GM08714 (cell line): ENCODE measurements around the gene RPA4.

Experiments
- H3K4me3 ChIP-seq: fragments of 200-500 bp; sonication (Bioruptor generic); 2 replicates; pipeline ENCODE4 v1.5.1; 2014; ENCODE audit warnings: mild to moderate bottlenecking, low read length, inconsistent platforms
- ZNF274 ChIP-seq: IDR thresholded peaks from 2 replicates; pipeline ENCODE4 v1.6.1; 2012; ENCODE audit warnings: mild to moderate bottlenecking, low read depth, low read length

The RPA4 gene

DNA sequence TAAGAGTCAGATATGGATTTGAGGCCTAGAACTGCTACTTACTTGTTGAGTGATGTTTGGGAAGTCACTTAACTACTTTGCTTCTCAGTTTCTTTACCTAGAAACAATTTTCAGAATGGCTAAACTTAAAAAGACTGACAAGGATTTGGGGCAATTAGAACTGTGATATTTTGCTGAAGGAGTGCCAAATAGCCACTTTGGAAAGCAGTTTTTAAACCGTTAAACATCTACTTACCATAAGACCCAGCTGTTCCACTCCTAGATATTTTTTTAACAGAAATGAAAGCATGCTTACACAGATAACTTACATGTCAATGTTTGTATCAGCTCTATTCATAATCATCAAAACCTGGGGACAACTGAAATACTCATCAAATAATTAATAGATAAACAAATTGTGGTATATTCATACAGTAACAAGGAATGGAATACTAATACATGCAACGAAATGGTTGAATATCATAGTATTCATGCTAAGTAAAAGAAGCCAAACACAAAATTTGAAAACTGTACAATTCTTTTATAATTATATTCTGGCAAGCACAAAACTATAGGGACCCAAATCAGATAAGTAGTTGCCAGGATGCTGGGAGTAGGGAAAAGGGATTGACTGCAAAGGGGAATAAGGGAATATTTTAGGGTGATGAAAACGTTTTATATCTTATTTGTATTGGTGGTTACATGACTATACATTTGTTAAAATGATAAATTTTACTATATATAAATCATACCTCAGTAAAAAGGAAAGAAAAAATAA, 24.0 kb downstream of the RPA4 start:
- H3K4me3 ChIP-seq: no peak overlapping the region
- TF ChIP-seq ZNF274: no peak

DNA sequence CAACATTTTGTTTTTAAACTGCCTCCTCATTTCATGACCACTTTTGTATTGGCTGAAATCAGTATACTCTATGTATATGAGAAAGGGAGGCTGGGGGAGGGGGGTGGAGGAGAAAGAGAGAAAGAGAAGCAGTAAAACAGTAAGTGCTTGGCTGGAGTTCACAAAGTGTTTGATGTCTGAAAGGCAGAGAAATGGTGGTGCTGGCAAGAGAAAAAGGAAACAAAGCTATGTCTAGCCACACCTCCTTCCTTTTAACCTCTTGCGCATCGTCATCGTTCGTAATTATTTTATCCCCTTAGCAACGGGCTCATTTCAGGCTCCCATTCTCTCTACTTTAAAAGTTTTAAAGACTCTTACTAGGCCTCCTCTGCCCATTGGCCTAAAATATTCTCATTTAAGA, 25.6 kb downstream of the RPA4 start:
- no peak overlapping the region for H3K4me3 ChIP-seq
- no peak for TF ChIP-seq ZNF274

DNA sequence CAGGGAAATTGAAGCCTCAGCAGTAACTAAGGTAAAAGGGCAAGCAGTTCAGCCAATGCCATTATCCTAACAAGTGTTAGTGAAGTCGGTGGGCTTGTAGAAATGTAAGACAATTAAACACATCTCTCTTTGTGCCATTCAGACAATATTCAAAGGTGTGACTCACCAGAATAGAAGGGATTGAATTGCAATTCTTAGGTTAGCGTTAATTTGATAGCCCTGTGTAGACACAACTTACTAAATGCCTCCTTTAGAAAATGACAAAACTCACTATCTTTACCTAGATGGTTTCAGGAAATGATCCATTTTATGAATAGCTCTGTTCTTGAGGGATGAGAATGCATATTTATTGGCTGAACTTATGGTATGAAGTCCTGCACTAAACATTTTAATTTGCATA, 35.2 kb downstream of the RPA4 start:
- H3K4me3 ChIP-seq: no peak overlapping the region
- TF ChIP-seq ZNF274: no peak

DNA sequence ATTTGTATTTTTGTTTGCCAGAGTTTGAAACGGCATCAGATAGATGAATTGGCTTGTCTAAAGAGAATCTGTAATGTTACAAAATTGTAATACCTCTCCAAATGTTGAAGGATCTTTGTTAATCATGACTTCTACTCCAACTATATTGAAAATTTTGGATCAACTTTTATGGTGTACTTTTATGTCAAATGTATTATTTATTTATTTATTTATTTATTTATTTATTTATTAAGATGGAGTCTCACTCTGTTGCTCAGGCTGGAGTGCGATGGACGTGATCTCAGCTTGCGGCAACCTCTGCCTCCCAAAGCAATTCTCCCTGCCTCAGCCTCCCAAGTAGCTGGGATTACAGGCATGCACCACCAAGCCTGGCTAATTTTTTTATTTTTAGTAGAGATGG, 36.0 kb downstream of the RPA4 start:
- no peak for TF ChIP-seq ZNF274
- no peak overlapping the region for H3K4me3 ChIP-seq

DNA sequence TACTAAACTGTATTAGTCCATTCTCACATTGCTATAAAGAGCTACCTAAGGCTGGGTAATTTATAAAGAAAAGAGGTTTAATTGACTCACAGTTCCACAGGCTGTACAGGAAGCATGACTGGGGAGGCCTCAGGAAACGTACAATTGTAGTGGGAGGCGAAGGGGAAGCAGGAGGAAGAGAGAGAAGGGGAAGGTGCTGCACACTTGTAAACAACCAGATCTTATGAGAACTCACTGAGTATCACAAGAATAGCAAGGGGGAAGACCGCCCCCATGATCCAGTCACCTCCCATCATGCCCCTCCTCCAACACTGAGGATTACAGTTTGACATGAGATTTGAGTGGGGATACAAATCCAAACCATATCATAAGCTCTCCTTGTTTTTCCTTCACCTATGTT, 40.9 kb downstream of the RPA4 start:
- no peak for TF ChIP-seq ZNF274
- H3K4me3 ChIP-seq: no peak overlapping the region

DNA sequence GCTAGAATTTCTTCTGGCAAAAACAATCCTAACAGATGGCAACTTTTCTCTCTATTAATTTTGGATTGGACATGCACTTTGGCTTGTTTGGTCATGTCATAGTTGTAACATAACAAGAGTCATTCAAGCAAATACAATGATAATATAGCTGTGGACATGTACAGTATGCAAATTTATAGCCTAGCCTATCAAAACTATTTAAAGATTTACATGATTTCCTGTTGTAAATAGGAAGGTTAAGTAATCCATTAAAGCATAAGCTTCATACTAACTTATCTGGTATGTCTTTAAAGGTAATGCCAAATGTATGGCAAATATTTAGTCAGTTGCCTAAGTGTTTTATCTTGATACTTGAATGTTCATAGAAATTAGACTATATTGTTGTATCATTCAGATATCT, 45.3 kb downstream of the RPA4 start:
- TF ChIP-seq ZNF274: no peak
- no peak overlapping the region for H3K4me3 ChIP-seq
